ENCODE data around the gene LRRC55.

Gene LRRC55

DNA sequence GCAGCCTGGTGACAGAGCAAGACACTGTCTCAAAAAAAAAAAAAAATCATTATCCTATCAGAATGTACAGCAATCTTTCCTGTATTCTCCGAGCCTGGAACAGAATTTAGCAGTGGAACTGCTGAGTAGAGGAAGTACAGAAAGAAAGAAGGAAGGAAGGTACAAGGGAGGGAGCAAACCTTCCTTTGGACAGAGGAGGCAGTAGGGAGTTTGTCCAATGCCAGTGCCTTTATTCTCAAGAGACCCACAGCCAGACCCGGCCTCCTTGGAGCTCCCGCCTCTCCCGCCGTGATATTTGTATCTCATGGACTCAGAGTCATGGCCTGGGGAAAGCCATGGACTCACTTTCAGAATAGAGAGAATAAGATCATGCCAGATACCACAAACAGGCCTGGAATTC lies 37.7 kb upstream of the LRRC55 start:
- TF ChIP-seq, protein P1, sequence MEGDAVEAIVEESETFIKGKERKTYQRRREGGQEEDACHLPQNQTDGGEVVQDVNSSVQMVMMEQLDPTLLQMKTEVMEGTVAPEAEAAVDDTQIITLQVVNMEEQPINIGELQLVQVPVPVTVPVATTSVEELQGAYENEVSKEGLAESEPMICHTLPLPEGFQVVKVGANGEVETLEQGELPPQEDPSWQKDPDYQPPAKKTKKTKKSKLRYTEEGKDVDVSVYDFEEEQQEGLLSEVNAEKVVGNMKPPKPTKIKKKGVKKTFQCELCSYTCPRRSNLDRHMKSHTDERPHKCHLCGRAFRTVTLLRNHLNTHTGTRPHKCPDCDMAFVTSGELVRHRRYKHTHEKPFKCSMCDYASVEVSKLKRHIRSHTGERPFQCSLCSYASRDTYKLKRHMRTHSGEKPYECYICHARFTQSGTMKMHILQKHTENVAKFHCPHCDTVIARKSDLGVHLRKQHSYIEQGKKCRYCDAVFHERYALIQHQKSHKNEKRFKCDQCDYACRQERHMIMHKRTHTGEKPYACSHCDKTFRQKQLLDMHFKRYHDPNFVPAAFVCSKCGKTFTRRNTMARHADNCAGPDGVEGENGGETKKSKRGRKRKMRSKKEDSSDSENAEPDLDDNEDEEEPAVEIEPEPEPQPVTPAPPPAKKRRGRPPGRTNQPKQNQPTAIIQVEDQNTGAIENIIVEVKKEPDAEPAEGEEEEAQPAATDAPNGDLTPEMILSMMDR (IDR thresholded peaks at IDR 0.05; ENCODE audit: insufficient read depth, missing control alignments), result no peak
- no peak for FAIRE-seq
- DNase-seq (ENCODE audit: insufficient read length, low spot score), result no peak

DNA sequence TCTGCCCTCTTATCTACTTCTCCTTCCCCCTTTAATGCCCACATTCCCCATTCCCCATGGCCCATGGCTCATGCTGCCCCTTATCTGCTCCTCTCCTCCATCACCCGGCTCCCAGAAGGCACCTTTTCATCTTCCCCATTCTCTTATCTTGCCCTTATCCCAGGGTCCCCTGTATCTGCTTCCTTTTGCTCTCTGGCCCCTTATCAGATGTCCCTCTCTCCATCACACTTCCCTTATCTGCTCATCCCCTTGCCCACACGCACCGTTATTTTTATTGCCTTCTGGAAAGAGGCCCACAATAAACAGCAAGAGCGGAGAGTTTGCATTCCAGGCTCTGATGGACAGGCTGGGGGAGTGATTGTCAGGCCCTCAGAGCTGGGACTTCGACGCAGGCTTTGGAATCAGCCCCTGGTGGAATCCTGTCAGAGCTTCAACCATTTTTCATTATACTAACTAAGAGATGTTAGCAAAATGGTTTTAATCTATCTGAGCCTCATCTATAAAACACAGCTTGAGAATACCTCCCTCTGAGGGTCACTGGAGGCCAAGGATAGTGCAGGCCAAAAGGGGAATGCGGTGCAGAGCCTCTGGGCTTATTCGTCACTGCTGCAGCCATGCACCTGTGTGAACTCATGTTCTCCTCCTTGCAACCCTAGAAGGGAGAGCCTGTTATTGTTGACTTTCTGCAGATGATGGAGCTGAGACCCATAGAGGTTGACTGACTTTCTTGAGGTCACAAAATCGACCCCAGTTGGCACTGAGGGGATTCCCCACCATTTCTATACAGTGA lies 37.0 kb upstream of the LRRC55 start:
- DNase-seq (ENCODE audit: insufficient read length, low spot score) (no peak), FAIRE-seq (no peak)
- TF ChIP-seq, protein P1 (IDR thresholded peaks at IDR 0.05; ENCODE audit: insufficient read depth, missing control alignments), result no peak

DNA sequence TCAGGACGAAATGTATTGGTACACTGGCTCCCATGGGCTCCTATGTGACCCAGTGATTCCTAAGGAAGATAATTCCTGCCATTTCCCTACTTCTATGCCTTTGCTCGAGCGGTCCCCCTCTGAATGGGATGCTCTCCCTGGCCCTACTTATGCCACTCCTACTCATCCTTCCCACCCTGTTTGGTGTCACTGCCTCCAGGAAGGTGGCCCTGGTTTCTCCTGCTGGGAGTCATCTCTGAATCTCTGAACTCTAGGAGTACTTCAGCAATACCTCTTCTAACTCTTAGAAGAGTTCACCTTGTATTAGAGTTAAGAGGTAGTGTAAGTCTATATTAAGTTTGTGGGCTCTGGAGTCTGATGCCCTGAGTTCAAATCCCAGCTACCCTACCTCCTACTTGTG lies 35.5 kb upstream of the LRRC55 start:
- FAIRE-seq, result no peak
- no peak for DNase-seq (ENCODE audit: insufficient read length, low spot score)
- TF ChIP-seq, protein P1 (IDR thresholded peaks at IDR 0.05; ENCODE audit: insufficient read depth, missing control alignments), result no peak

DNA sequence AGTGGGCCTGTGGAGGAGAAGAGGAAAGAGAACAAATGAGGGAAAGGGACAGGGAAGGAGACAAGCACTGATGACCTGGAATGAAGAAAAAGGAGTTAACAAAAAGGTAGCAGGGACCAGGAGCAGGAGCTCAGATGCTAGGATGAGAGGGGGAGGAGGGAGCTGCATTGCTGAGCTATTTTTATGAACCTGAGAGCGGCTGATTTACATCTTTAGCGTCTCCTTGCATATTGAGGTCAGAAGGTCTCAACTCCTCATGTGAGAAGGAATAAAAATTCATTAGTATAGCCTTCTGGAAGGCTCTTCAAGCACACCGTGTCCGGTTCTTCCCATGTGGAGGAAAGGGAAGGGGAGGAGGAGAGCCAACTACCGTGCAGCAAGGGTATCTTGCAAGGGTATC lies 33.1 kb upstream of the LRRC55 start:
- no peak for FAIRE-seq
- DNase-seq (ENCODE audit: insufficient read length, low spot score), result no peak
- TF ChIP-seq, protein P1 (IDR thresholded peaks at IDR 0.05; ENCODE audit: insufficient read depth, missing control alignments), result no peak

DNA sequence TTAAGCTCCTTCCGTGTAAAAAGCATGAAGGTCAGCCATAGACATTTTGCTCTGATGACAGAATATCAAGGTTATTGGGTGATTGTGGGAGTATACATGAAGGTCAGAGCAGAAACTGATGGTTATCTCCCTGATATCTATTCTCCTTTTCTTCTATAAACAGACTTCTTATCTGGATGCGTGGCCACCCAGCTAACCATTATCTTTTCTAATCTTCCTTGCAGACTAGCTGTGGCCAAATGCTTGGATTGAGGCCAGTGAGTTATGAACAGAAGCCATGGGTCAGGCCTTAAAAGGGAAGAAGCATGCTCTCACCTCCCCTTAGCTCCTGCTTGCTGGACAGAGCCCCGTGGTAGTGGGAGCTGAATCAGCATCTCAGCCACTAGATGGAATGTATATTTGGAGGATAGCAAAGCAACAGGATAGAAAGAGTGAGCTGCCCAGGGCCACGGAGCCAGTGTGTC lies 31.3 kb upstream of the LRRC55 start:
- DNase-seq (ENCODE audit: insufficient read length, low spot score) (no peak), FAIRE-seq (no peak)

DNA sequence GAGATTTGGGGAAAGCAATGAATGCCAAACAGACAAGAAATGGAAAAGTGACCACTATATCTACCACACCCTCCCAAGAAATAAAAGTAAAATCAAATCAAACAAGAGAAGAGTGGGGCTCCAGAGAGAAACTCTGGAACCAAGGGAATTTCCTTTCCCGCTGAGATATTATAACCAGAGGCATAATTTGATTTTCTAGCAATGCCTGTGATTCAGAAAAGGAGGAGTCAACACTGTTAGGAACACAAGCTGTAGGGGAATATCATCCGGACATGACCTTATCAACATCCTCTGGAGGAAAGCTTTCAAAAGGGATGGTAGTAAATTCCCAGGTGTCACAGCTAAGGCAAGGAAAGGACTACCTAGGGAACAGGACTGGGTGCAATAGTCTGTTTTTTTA lies 29.6 kb upstream of the LRRC55 start:
- TF ChIP-seq, protein P1 (IDR thresholded peaks at IDR 0.05; ENCODE audit: insufficient read depth, missing control alignments), result no peak
- DNase-seq (ENCODE audit: insufficient read length, low spot score) (no peak), FAIRE-seq (no peak)

More for the DNA sequence above, 31.3 kb upstream of the LRRC55 start:
- TF ChIP-seq, protein P1 (IDR thresholded peaks at IDR 0.05; ENCODE audit: insufficient read depth, missing control alignments), result no peak

DNA sequence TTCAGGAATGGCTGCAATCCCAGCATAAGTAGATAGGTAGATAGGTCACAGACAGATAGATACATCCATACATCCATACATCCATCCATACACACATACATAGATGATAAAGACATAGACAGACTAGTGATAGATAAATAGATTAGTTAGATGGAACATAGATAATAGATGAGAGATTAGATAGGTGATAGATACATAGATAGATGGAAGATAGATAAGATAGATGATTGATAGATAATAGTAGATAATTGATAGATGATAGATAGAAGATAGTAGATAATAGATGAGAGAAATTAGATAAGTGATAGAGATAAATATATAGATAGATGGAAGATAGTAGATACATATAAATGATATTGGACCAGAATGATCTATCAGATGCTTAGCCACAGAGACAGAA lies 28.3 kb upstream of the LRRC55 start:
- TF ChIP-seq, protein P1 (IDR thresholded peaks at IDR 0.05; ENCODE audit: insufficient read depth, missing control alignments), result no peak
- DNase-seq (ENCODE audit: insufficient read length, low spot score) (no peak), FAIRE-seq (no peak)

Data from D721Med (cell line).